ENCODE measurements around the gene PCDH8.
"Not testable (repeated sequence)": the region's sequence is repeated elsewhere in the genome, so short reads cannot be mapped to it uniquely, and the experiment has no call there.

Gene PCDH8

DNA sequence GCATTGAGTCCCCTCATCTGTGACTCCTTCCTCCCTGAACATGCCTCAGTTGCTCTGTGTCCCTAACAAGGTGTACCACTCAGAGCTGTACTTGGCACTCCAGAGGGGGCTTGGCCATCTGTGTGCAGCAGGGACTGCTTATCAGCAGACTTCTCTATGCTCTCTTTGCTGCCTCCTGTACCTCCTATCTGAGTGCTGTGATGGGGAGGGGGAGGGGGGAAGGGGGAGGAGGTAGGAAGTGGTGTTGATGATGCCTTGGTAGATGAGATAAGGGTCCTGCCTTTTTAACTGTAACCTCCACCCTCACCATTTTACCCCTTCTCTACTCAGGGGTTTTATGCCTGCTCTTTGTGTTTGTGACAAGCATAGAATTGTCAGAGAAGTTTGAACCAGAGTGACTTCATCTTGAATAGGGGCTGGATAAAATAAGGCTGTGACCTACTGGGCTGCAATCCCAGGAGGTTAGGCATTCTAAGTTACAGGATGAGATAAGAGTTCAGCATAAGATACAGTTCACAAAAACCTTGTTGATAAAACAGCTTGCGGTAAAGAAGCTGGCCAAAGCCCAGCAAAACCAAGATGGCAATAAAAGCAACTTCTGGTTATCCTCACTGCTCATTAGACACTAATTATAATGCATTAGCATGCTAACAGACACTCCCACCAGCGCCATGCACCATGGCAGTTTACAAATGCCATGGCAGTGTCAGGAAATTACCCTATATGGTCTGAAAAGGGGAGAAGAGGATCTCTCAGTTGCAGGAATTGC is 13.2 kb downstream of the PCDH8 start:
- Histone ChIP-seq H3K4me3 (ENCODE audit: low read depth, low read length) (no peak overlapping the region), H3K9me3 (ENCODE audit: severe bottlenecking) (no peaks in the 10 kb centered on the region), H3K27me3 (ENCODE audit: insufficient read depth, low read depth, severe bottlenecking) (no peaks in the 10 kb centered on the region), H3K27ac (no peak overlapping the region), H3K36me3 (no peaks in the 10 kb centered on the region)
- TF ChIP-seq, protein P1, sequence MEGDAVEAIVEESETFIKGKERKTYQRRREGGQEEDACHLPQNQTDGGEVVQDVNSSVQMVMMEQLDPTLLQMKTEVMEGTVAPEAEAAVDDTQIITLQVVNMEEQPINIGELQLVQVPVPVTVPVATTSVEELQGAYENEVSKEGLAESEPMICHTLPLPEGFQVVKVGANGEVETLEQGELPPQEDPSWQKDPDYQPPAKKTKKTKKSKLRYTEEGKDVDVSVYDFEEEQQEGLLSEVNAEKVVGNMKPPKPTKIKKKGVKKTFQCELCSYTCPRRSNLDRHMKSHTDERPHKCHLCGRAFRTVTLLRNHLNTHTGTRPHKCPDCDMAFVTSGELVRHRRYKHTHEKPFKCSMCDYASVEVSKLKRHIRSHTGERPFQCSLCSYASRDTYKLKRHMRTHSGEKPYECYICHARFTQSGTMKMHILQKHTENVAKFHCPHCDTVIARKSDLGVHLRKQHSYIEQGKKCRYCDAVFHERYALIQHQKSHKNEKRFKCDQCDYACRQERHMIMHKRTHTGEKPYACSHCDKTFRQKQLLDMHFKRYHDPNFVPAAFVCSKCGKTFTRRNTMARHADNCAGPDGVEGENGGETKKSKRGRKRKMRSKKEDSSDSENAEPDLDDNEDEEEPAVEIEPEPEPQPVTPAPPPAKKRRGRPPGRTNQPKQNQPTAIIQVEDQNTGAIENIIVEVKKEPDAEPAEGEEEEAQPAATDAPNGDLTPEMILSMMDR (IDR thresholded peaks at IDR 0.05; ENCODE audit: low read depth, low read length): no peak
- DNase-seq: no peak

DNA sequence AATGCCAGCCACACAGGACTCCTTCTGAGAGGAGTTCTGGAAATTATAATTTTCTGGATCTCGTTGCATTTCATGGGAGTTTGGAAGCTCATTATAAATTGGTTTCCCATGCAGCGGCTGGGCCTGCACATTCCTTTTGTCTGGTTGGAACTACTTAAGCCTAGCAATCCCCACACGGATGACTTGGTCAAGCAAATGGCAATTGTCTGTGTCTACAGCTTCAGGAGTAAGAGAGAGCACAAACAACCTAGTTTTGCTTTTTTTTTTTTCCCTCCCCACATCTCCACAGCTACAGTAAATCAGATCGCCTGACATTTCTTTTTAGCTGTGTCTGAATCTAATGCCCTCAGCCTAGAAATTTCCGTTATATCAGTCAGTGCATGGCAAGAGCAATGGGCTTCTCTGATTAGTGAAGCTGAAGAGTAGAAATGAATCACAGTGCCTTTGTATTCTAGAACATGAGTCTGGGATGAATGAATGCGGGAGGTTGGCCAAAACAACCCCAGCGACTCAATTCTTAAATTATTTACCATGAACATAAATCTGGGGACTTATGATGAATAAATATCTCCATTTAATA is 15.1 kb downstream of the PCDH8 start:
- no peak for DNase-seq

DNA sequence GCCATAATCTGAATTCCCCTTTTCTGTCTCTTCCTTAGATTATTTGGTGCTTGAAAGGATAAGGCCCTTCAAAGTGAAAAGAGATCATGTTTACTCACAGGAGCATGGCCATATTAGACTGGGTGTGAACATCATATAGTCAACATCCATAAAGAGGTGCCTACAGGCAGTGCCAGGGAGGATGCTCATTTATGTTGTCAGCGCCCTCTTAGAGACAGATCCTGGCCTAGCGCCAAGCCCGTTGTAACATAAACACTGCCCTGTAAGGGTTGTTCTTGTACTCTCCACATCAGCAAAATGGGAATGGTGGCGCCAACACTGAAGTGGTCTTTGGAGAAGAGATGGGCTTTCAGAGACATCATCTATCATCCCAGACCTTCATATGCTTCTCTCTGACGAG is 16.1 kb downstream of the PCDH8 start:
- Histone ChIP-seq H3K9me3 (ENCODE audit: severe bottlenecking) (no peaks in the 10 kb centered on the region), H3K36me3 (no peaks in the 10 kb centered on the region), H3K27ac (no peak overlapping the region), H3K4me3 (ENCODE audit: low read depth, low read length) (no peak overlapping the region), H3K27me3 (ENCODE audit: insufficient read depth, low read depth, severe bottlenecking) (no peaks in the 10 kb centered on the region)
- TF ChIP-seq, protein P1 (IDR thresholded peaks at IDR 0.05; ENCODE audit: low read depth, low read length): no peak
- DNase-seq: no peak

More for the DNA sequence above, 15.1 kb downstream of the PCDH8 start:
- Histone ChIP-seq H3K4me3 (ENCODE audit: low read depth, low read length) (no peak overlapping the region), H3K36me3 (no peaks in the 10 kb centered on the region), H3K27ac (no peak overlapping the region), H3K27me3 (ENCODE audit: insufficient read depth, low read depth, severe bottlenecking) (no peaks in the 10 kb centered on the region), H3K9me3 (ENCODE audit: severe bottlenecking) (no peaks in the 10 kb centered on the region)
- TF ChIP-seq, protein P1 (IDR thresholded peaks at IDR 0.05; ENCODE audit: low read depth, low read length): no peak

DNA sequence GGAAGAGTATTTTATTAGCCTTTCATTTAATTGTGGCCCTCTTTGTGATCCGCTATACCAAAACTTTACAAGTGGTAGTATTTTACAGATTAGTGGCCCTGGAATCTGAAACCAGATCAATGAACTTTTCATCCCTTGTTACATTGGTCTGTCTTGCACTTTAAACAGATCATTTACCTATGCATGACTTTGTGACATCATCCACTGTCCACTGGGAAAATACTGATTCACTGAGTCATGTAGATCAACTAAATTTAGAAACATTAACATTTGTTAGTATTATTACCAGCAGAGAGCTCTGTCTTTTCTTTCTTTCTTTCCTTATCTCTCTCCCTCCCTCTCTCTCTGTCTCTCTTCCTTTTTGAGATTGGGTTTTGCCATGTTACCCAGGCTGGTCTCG is 17.5 kb downstream of the PCDH8 start:
- no peak for DNase-seq
- TF ChIP-seq, protein P1 (IDR thresholded peaks at IDR 0.05; ENCODE audit: low read depth, low read length): no peak
- Histone ChIP-seq H3K27ac (no peak overlapping the region), H3K36me3 (no peaks in the 10 kb centered on the region), H3K9me3 (ENCODE audit: severe bottlenecking) (no peaks in the 10 kb centered on the region), H3K4me3 (ENCODE audit: low read depth, low read length) (no peak overlapping the region), H3K27me3 (ENCODE audit: insufficient read depth, low read depth, severe bottlenecking) (no peaks in the 10 kb centered on the region)

DNA sequence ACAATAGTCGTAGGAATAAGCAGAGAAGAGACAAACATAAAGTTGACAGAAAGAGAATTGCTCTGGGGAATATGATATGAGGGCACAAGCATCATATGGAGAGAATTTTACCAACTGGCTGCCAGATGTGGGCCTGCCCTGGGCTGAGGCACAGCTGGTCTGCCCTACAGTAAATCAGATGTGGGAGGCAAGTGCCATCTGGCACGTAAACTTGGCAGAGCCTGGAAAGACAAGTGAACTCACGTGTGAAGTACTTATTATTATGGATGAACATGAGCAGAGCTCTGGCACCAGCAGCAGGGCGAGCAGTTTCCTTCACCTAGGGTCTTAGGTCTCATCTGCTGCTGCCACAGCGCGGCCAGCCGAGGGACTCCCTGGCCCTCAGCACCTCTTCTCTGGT is 20.6 kb downstream of the PCDH8 start:
- Histone ChIP-seq H3K36me3 (no peaks in the 10 kb centered on the region), H3K4me3 (ENCODE audit: low read depth, low read length) (no peak overlapping the region), H3K27ac (no peak overlapping the region), H3K9me3 (ENCODE audit: severe bottlenecking) (no peaks in the 10 kb centered on the region), H3K27me3 (ENCODE audit: insufficient read depth, low read depth, severe bottlenecking) (no peaks in the 10 kb centered on the region)
- TF ChIP-seq, protein P1 (IDR thresholded peaks at IDR 0.05; ENCODE audit: low read depth, low read length): no peak
- no peak for DNase-seq

DNA sequence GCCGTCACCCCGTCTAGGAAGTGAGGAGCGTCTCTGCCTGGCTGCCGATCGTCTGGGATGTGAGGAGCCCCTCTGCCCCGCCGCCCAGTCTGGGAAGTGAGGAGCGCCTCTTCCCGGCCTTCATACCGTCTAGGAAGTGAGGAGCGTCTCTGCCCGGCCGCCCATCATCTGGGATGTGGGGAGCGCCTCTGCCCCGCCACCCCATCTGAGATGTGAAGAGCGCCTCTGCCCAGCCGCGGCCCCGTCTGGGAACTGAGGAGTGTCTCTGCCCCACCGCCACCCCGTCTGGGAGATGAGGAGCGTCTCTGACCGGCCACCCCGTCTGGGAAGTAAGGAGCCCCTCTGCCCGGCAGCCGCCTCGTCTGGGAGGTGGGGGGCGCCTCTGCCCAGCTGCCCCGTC is 30.6 kb downstream of the PCDH8 start:
- not testable (repeated sequence) for H3K9me3 ChIP-seq (ENCODE audit: severe bottlenecking); H3K27me3 ChIP-seq (ENCODE audit: insufficient read depth, low read depth, severe bottlenecking); H3K36me3 ChIP-seq; H3K4me3 ChIP-seq (ENCODE audit: low read depth, low read length); H3K27ac ChIP-seq; DNase-seq
